Uterus (tissue), 2 donors: ENCODE results near the gene BCL11B.

Source experiments
- POLR2A ChIP-seq, 2 donors: fragments of 450-650 bp; IDR thresholded peaks; one replicate each; pipeline ENCODE4 v1.6.1; 2016; ENCODE audit warnings: antibody characterized with exemption in 2 of 2, mild to moderate bottlenecking in 1 of 2, moderate library complexity in 1 of 2
- TF ChIP-seq, protein P1 (sequence below), 4 experiments: fragments of 200-600 bp in 2 of 4; fragments of 450-650 bp in 2 of 4; sonication (generic) in 2 of 4; IDR thresholded peaks; one replicate each; pipeline ENCODE4 v1.5.1; 2016 to 2019; ENCODE audit warnings: antibody characterized with exemption in 4 of 4, mild to moderate bottlenecking in 2 of 4, moderate library complexity in 1 of 4

DNA sequence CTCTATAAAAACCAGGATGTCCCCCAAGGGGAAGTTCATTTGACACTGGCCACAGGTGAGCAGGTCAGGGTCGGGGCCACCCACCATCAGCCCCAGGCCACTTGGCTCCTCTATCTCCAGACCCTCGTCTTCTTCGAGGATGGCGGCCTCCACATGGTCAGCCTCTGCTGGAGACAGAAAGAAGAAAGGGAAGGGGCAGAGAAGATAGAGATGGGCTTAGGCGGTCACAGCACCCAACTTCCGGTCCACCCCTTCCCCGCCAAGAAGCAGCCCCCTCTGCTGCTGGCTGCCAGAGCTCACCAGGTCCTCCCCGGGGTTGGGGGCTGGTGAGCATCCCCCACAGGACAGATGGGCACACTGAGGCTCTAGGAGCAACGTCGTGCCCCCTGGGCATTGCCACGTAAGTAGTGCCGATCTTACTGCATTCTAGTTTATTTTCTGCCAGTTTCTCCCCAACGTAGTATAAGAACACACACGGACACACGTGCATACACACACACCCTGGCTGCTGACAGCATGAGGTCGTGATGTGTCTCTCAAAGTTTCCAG, 14.2 kb downstream of the BCL11B start:
- TF ChIP-seq, protein P1, sequence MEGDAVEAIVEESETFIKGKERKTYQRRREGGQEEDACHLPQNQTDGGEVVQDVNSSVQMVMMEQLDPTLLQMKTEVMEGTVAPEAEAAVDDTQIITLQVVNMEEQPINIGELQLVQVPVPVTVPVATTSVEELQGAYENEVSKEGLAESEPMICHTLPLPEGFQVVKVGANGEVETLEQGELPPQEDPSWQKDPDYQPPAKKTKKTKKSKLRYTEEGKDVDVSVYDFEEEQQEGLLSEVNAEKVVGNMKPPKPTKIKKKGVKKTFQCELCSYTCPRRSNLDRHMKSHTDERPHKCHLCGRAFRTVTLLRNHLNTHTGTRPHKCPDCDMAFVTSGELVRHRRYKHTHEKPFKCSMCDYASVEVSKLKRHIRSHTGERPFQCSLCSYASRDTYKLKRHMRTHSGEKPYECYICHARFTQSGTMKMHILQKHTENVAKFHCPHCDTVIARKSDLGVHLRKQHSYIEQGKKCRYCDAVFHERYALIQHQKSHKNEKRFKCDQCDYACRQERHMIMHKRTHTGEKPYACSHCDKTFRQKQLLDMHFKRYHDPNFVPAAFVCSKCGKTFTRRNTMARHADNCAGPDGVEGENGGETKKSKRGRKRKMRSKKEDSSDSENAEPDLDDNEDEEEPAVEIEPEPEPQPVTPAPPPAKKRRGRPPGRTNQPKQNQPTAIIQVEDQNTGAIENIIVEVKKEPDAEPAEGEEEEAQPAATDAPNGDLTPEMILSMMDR (IDR thresholded peaks at IDR 0.05): no peak
- TF ChIP-seq POLR2A (IDR thresholded peaks at IDR 0.05): no peak
